DOHH2 (cell line): ENCODE results near the gene PAX6.

Source experiments
- H3F3A ChIP-seq: fragments of 200-600 bp; sonication (generic), shearing (Covaris generic); 2 replicates; pipeline ENCODE4 v1.6.0; 2016; ENCODE audit warnings: antibody characterized with exemption, mild to moderate bottlenecking; ENCODE audit not compliant: control insufficient read depth, insufficient read depth
- H3K27ac ChIP-seq: fragments of 200-600 bp; sonication (generic); 2 replicates; pipeline ENCODE4 v1.5.1; 2014; ENCODE audit warnings: low read depth, mild to moderate bottlenecking, low read length, moderate library complexity
- H3K27me3 ChIP-seq: fragments of 200-600 bp; sonication (generic); 2 replicates; pipeline ENCODE4 v1.6.1; 2014; ENCODE audit warnings: mild to moderate bottlenecking, low read length, mixed read lengths; ENCODE audit not compliant: control insufficient read depth
- H3K36me3 ChIP-seq: fragments of 200-600 bp; sonication (generic); 2 replicates; pipeline ENCODE4 v1.6.1; 2014; ENCODE audit warnings: mild to moderate bottlenecking, low read length, moderate library complexity, mixed read lengths; ENCODE audit not compliant: control insufficient read depth
- H3K4me1 ChIP-seq: fragments of 200-600 bp; sonication (generic); 2 replicates; pipeline ENCODE4 v1.6.1; 2014; ENCODE audit warnings: mild to moderate bottlenecking, low read length, mixed read lengths; ENCODE audit not compliant: control insufficient read depth
- H3K4me2 ChIP-seq: fragments of 200-600 bp; sonication (generic); 2 replicates; pipeline ENCODE4 v1.6.0; 2014; ENCODE audit warnings: mild to moderate bottlenecking, low read length, moderate library complexity
- H3K4me3 ChIP-seq: fragments of 200-600 bp; sonication (generic); 2 replicates; pipeline ENCODE4 v1.5.1; 2014; ENCODE audit warnings: mild to moderate bottlenecking, low read length, mixed read lengths
- H3K79me2 ChIP-seq: fragments of 200-600 bp; sonication (generic); 2 replicates; pipeline ENCODE4 v1.6.1; 2014; ENCODE audit warnings: mild to moderate bottlenecking, low read length, mixed read lengths; ENCODE audit not compliant: control insufficient read depth
- H3K9me2 ChIP-seq: fragments of 200-600 bp; sonication (generic); replicated peaks from 2 replicates; pipeline ENCODE4 v1.6.1; 2014; ENCODE audit warnings: mild to moderate bottlenecking, low read length, mixed read lengths; ENCODE audit not compliant: control insufficient read depth
- H3K9me3 ChIP-seq: fragments of 200-600 bp; sonication (generic); 2 replicates; pipeline ENCODE4 v1.6.1; 2014; ENCODE audit warnings: antibody characterized with exemption, low read length, mixed read lengths; ENCODE audit not compliant: control insufficient read depth, insufficient read depth
- H4K20me1 ChIP-seq: fragments of 200-600 bp; sonication (generic); 2 replicates; pipeline ENCODE4 v1.6.0; 2014; ENCODE audit warnings: low read depth, mild to moderate bottlenecking, antibody characterized with exemption, low read length, moderate library complexity; ENCODE audit not compliant: control insufficient read depth, insufficient read depth
- EZH2phosphoT487 ChIP-seq: fragments of 200-600 bp; sonication (generic); IDR thresholded peaks from 2 replicates; pipeline ENCODE4 v1.6.1; 2017; ENCODE audit warnings: borderline replicate concordance, mild to moderate bottlenecking, antibody characterized with exemption, low read length, moderate library complexity, mixed read lengths
- TF ChIP-seq, protein P1 (sequence below): fragments of 200-600 bp; sonication (generic); IDR thresholded peaks from one replicate; pipeline ENCODE4 v1.5.1; 2014; ENCODE audit warnings: antibody characterized with exemption, mild to moderate bottlenecking, low read depth, low read length; ENCODE audit not compliant: poor library complexity, severe bottlenecking

The PAX6 gene

DNA sequence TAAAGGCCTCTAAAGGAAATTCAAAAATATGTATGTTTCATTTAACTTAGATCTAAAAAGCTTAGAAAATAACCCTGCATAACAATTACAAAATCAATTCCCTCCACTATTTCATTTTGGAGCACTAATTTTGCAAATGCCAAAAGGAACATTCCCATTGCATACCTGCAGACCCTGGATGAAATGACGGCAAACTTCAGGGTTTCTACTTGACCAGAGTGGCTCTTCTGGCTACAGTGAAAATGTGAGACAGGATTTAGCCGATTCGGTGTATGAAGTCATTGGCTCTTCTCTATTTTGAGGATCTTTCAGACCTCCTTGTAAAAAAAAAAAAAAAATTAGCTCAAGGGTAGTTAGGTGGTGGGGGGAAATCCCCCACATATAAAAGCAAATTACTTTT, 44.1 kb downstream of the PAX6 start:
- no peaks in the 10 kb centered on the region for H3K4me1 ChIP-seq
- no peaks in the 10 kb centered on the region for H3F3A ChIP-seq
- no peaks in the 10 kb centered on the region for H3K9me3 ChIP-seq
- H3K9me2 ChIP-seq, result no peaks in the 10 kb centered on the region
- H3K27ac ChIP-seq, result no peak overlapping the region
- no peak overlapping the region for H3K4me2 ChIP-seq
- H3K4me3 ChIP-seq, result no peak overlapping the region
- no peaks in the 10 kb centered on the region for H3K27me3 ChIP-seq
- no peaks in the 10 kb centered on the region for H3K36me3 ChIP-seq
- no peaks in the 10 kb centered on the region for H4K20me1 ChIP-seq
- H3K79me2 ChIP-seq, result no peaks in the 10 kb centered on the region
- TF ChIP-seq EZH2phosphoT487, result no peak
- TF ChIP-seq, protein P1, sequence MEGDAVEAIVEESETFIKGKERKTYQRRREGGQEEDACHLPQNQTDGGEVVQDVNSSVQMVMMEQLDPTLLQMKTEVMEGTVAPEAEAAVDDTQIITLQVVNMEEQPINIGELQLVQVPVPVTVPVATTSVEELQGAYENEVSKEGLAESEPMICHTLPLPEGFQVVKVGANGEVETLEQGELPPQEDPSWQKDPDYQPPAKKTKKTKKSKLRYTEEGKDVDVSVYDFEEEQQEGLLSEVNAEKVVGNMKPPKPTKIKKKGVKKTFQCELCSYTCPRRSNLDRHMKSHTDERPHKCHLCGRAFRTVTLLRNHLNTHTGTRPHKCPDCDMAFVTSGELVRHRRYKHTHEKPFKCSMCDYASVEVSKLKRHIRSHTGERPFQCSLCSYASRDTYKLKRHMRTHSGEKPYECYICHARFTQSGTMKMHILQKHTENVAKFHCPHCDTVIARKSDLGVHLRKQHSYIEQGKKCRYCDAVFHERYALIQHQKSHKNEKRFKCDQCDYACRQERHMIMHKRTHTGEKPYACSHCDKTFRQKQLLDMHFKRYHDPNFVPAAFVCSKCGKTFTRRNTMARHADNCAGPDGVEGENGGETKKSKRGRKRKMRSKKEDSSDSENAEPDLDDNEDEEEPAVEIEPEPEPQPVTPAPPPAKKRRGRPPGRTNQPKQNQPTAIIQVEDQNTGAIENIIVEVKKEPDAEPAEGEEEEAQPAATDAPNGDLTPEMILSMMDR, result no peak

DNA sequence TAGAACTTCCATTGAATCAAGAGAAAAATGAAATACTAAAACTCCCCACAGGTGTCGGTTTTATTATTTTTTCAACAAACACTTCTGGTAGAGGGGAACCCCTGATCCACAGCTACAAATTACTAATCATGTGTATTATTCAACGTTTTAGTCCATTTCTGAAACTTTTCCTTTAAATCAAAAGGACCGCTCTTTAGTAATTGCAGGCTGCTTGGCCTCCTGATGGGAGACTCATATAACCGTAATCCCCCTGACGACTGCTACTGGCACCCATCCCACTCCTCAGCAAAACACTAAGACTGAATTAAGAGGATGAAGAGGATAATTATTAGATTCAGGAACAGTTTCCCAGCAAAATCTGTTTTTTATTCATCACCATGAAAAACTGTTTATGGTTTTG, 46.4 kb downstream of the PAX6 start:
- TF ChIP-seq, protein P1, result no peak
- no peak for TF ChIP-seq EZH2phosphoT487
- H3K36me3 ChIP-seq, result no peaks in the 10 kb centered on the region
- no peaks in the 10 kb centered on the region for H3F3A ChIP-seq

DNA sequence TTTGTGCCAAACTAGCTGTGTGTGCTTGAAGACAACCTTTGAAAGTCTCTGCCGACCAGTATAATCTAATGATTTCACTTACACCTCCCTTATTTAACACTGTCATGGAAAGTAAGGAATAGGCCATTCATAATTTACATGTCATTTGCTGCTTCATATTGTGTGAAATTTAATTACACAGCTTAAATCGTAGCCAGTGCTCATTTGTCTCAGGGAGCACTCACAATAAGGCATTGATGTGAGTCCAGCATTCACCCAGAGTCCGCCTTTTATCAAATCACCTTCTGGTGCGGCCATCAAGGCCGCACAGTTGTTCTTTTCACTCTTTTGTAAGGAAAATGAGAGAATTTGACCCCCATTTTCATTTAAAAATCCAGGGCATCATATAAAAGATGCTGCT, 46.9 kb downstream of the PAX6 start:
- H3K9me2 ChIP-seq, result no peaks in the 10 kb centered on the region
- H3K9me3 ChIP-seq, result no peaks in the 10 kb centered on the region
- H3K36me3 ChIP-seq, result no peaks in the 10 kb centered on the region
- no peaks in the 10 kb centered on the region for H3F3A ChIP-seq
- no peaks in the 10 kb centered on the region for H3K4me1 ChIP-seq
- no peaks in the 10 kb centered on the region for H4K20me1 ChIP-seq
- no peak overlapping the region for H3K4me3 ChIP-seq
- TF ChIP-seq, protein P1, result no peak
- no peak for TF ChIP-seq EZH2phosphoT487
- no peak overlapping the region for H3K27ac ChIP-seq
- H3K79me2 ChIP-seq, result no peaks in the 10 kb centered on the region
- H3K4me2 ChIP-seq, result no peak overlapping the region
- no peaks in the 10 kb centered on the region for H3K27me3 ChIP-seq

More for the DNA sequence above, 46.4 kb downstream of the PAX6 start:
- Histone ChIP-seq H3K27me3 (no peaks in the 10 kb centered on the region), H3K79me2 (no peaks in the 10 kb centered on the region), H4K20me1 (no peaks in the 10 kb centered on the region), H3K4me2 (no peak overlapping the region), H3K9me2 (no peaks in the 10 kb centered on the region), H3K9me3 (no peaks in the 10 kb centered on the region), H3K4me3 (no peak overlapping the region), H3K27ac (no peak overlapping the region), H3K4me1 (no peaks in the 10 kb centered on the region)

DNA sequence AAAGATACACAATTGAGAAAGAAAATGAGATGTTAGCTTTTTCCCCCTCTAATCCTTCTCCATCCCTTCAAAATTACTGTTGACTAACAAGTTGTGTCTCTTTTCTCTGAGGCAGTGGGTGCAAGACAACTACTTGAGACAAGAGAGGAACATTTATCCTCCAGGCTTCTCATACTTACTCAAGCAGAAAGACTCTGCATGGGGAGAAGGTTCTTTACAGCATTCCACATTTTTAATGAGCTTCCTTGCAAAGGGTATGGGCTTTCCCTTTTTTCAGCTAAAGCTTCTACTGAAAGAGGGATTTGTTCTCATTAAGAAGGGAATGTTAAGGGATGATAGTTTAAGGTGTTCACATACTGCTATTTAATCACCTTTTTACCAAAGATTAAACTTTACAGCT, 47.8 kb downstream of the PAX6 start:
- Histone ChIP-seq H3K4me3 (no peak overlapping the region), H3K36me3 (no peaks in the 10 kb centered on the region), H3K9me3 (no peaks in the 10 kb centered on the region), H3K4me1 (no peaks in the 10 kb centered on the region), H3K27me3 (no peaks in the 10 kb centered on the region), H3F3A (no peaks in the 10 kb centered on the region), H3K4me2 (no peak overlapping the region), H3K27ac (no peak overlapping the region), H3K79me2 (no peaks in the 10 kb centered on the region), H4K20me1 (no peaks in the 10 kb centered on the region), H3K9me2 (no peaks in the 10 kb centered on the region)
- TF ChIP-seq, protein P1, result no peak
- TF ChIP-seq EZH2phosphoT487, result no peak
